HCT116 (cell line): ENCODE results near the gene TUBA4B. TPM values are rescaled to one million over a fixed set of nuclear protein-coding genes. Genes with fewer than 3 reads are reported as not detected.

Experiments used
- ATAC-seq: fragments of 200-7000 bp; cut with Tn5 transposase; 2 replicates; pipeline ENCODE4 v1.9.1; 2020; ENCODE audit warnings: mild to moderate bottlenecking, moderate library complexity
- BruUV-seq: library from RNA; stranded (reverse); fragments of 400-500 nt; replicated peaks from 2 replicates; lab custom pipeline; 2021; lab: Mats Ljungman, UMichigan
- CTCF ChIA-PET: fragments of 300-600 bp; sonication (Branson Sonifier 250); formaldehyde crosslinking; loops from one replicate; lab custom pipeline; 2021; ENCODE audit warnings: antibody characterized with exemption; lab: Charles Lee
- POLR2A ChIA-PET: fragments of 300-600, 350-600 bp; sonication (Branson Sonifier 250); formaldehyde crosslinking; loops from one replicate; lab custom pipeline; 2021; ENCODE audit warnings: antibody characterized with exemption; lab: Charles Lee
- RAD21 ChIA-PET, 2 experiments: fragments of 300-600 bp; sonication (Branson Sonifier 250); formaldehyde crosslinking; loops; one replicate each; lab custom pipeline; 2023; ENCODE audit warnings: low total read pairs in 2 of 2; ENCODE audit not compliant: uncharacterized antibody in 2 of 2, unreplicated experiment in 2 of 2, low non-redundant PET in 1 of 2; lab: Charles Lee
- DNase-seq: peaks from one replicate; pipeline ENCODE4 v3.0.0-alpha.2; 2010; ENCODE audit warnings: low read depth, low spot score
- H2AFZ ChIP-seq: fragments of 200-600 bp; shearing (Covaris generic), sonication (generic); 2 replicates; pipeline ENCODE4 v1.6.1; 2017; ENCODE audit warnings: low read depth, mixed run types, mixed read lengths, antibody characterized with exemption, low read length; ENCODE audit not compliant: poor library complexity, severe bottlenecking
- H3K27ac ChIP-seq: 2 replicates; pipeline ENCODE4 v1.5.1; 2012; ENCODE audit warnings: low read depth, low read length
- H3K27me3 ChIP-seq: fragments of 200-600 bp; sonication (generic); 2 replicates; pipeline ENCODE4 v1.6.1; 2016; ENCODE audit warnings: mixed run types, low read length, mixed read lengths; ENCODE audit not compliant: insufficient read depth
- H3K36me3 ChIP-seq, 2 experiments: fragments of 200-500 bp in 1 of 2; fragments of 200-600 bp in 1 of 2; sonication (Bioruptor generic) in 1 of 2; sonication (generic) in 1 of 2; 2 replicates each; pipeline versions ENCODE4 v1.5.1 to v1.6.1; 2014 to 2016; ENCODE audit warnings: low read length in 2 of 2, inconsistent platforms in 1 of 2, mixed read lengths in 1 of 2, mixed run types in 1 of 2; ENCODE audit not compliant: insufficient read depth in 2 of 2, control insufficient read depth in 1 of 2
- H3K4me1 ChIP-seq, 2 experiments: fragments of 200-600 bp in 1 of 2; sonication (generic) in 1 of 2; 2 replicates each; pipeline versions ENCODE4 v1.5.1 to v1.6.1; 2012 to 2017; ENCODE audit warnings: low read length in 2 of 2, inconsistent platforms in 1 of 2, mild to moderate bottlenecking in 1 of 2, mixed read lengths in 1 of 2, mixed run types in 1 of 2, moderate library complexity in 1 of 2; ENCODE audit not compliant: insufficient read depth in 2 of 2, control insufficient read depth in 1 of 2
- H3K4me2 ChIP-seq: fragments of 200-600 bp; sonication (generic); 2 replicates; pipeline ENCODE4 v1.6.1; 2017; ENCODE audit warnings: mixed run types, low read length, mixed read lengths
- H3K4me3 ChIP-seq, 2 experiments: fragments of 200-600 bp in 1 of 2; sonication (generic) in 1 of 2; replicated peaks in 1 of 2; 2 replicates each; pipeline ENCODE4 v1.5.1; 2011 to 2016; ENCODE audit warnings: low read length in 2 of 2, control low read depth in 1 of 2, low read depth in 1 of 2, mild to moderate bottlenecking in 1 of 2, mixed read lengths in 1 of 2, mixed run types in 1 of 2
- H3K79me2 ChIP-seq: fragments of 200-600 bp; sonication (generic); 2 replicates; pipeline ENCODE4 v1.6.1; 2017; ENCODE audit warnings: mild to moderate bottlenecking, mixed run types, low read length, moderate library complexity, mixed read lengths; ENCODE audit not compliant: insufficient read depth
- H3K9ac ChIP-seq: fragments of 200-600 bp; sonication (generic); 2 replicates; pipeline ENCODE4 v1.6.1; 2016; ENCODE audit warnings: low read length, mixed read lengths
- H3K9me2 ChIP-seq: fragments of 200-600 bp; sonication (generic), shearing (Covaris generic); 2 replicates; pipeline ENCODE4 v1.6.1; 2017; ENCODE audit warnings: mixed run types, mild to moderate bottlenecking, moderate library complexity; ENCODE audit not compliant: insufficient read depth
- H3K9me3 ChIP-seq, 2 experiments: fragments of 200-500 bp in 1 of 2; fragments of 200-600 bp in 1 of 2; sonication (Bioruptor generic) in 1 of 2; sonication (generic) in 1 of 2; 2 replicates each; pipeline ENCODE4 v1.6.1; 2014 to 2017; ENCODE audit warnings: low read length in 2 of 2, mixed read lengths in 2 of 2, inconsistent platforms in 1 of 2, low read depth in 1 of 2, mild to moderate bottlenecking in 1 of 2, mixed run types in 1 of 2, moderate library complexity in 1 of 2; ENCODE audit not compliant: control insufficient read depth in 1 of 2, insufficient read depth in 1 of 2
- H4K20me1 ChIP-seq: fragments of 200-600 bp; sonication (generic), shearing (Covaris generic); 2 replicates; pipeline ENCODE4 v1.6.1; 2017; ENCODE audit warnings: mixed run types, mild to moderate bottlenecking, moderate library complexity; ENCODE audit not compliant: insufficient read depth
- CBX3 ChIP-seq: IDR thresholded peaks from 2 replicates; pipeline ENCODE4 v1.6.1; 2012; ENCODE audit warnings: low read depth
- CEBPB ChIP-seq: IDR thresholded peaks from 2 replicates; pipeline ENCODE4 v1.6.1; 2012; ENCODE audit warnings: low read depth
- EGR1 ChIP-seq: IDR thresholded peaks from 2 replicates; pipeline ENCODE4 v1.6.1; 2012; ENCODE audit warnings: low read depth
- FOSL1 ChIP-seq: IDR thresholded peaks from 2 replicates; pipeline ENCODE4 v1.6.1; 2012; ENCODE audit warnings: low read depth
- JUND ChIP-seq: IDR thresholded peaks from 2 replicates; pipeline ENCODE4 v1.6.1; 2012
- MAX ChIP-seq: IDR thresholded peaks from 2 replicates; pipeline ENCODE4 v1.6.1; 2012
- POLR2A ChIP-seq: IDR thresholded peaks from 2 replicates; pipeline ENCODE4 v1.7.0; 2011; ENCODE audit warnings: borderline replicate concordance; ENCODE audit not compliant: insufficient read depth, insufficient read length; ENCODE audit errors: extremely low read depth
- POLR2AphosphoS5 ChIP-seq: IDR thresholded peaks from 2 replicates; pipeline ENCODE4 v1.6.1; 2011; ENCODE audit warnings: mild to moderate bottlenecking, low read depth, low read length, moderate library complexity
- RAD21 ChIP-seq: IDR thresholded peaks from 2 replicates; pipeline ENCODE4 v1.6.1; 2012; ENCODE audit warnings: low read depth, mild to moderate bottlenecking
- SIN3A ChIP-seq: IDR thresholded peaks from 2 replicates; pipeline ENCODE4 v1.6.1; 2012; ENCODE audit warnings: low read depth
- SRF ChIP-seq: IDR thresholded peaks from 2 replicates; pipeline ENCODE4 v1.6.1; 2012; ENCODE audit warnings: low read depth
- YY1 ChIP-seq: IDR thresholded peaks from 2 replicates; pipeline ENCODE4 v1.6.1; 2011; ENCODE audit warnings: low read length, low read depth, moderate library complexity, mild to moderate bottlenecking; ENCODE audit not compliant: insufficient replicate concordance; ENCODE audit errors: extremely low read depth
- ZBTB33 ChIP-seq: IDR thresholded peaks from 2 replicates; pipeline ENCODE4 v1.6.1; 2011; ENCODE audit warnings: mild to moderate bottlenecking, low read length, moderate library complexity; ENCODE audit not compliant: insufficient replicate concordance; ENCODE audit errors: extremely low read depth
- ZFX ChIP-seq: fragments of 450-650 bp; IDR thresholded peaks from 2 replicates; pipeline ENCODE4 v1.6.1; 2017
- ZNF274 ChIP-seq: fragments of 200-500 bp; sonication (Bioruptor generic); IDR thresholded peaks from 2 replicates; pipeline ENCODE4 v1.6.1; 2014; ENCODE audit warnings: mild to moderate bottlenecking, low read depth, low read length, inconsistent platforms
- intact Hi-C: fragments of 100-400 bp; cut with micrococcal nuclease; formaldehyde crosslinking; loops from 2 replicates; pipeline ENCODE4 v1.10.0; 2022
- total RNA-seq: library from RNA; stranded (reverse); gene quantifications from one replicate; pipeline ENCODE4 v1.2.1, GENCODE V29; 2021; ENCODE audit not compliant: unreplicated experiment
- TF ChIP-seq, protein P1 (sequence below): IDR thresholded peaks from 2 replicates; pipeline ENCODE4 v1.6.1; 2012
- TF ChIP-seq, protein P2 (sequence below): IDR thresholded peaks from 2 replicates; pipeline ENCODE4 v1.6.1; 2012; ENCODE audit warnings: low read depth

TUBA4B gene
- total RNA-seq, 1 experiment from 2014 or later: not detected

GRCh38 chr2:219285373-219285735 lies 32.3 kb downstream of the TUBA4B start:
- DNase-seq (no peak), ATAC-seq (no peak)
- Histone ChIP-seq H4K20me1 (no peaks in the 10 kb centered on the region), H3K79me2 (no peaks in the 10 kb centered on the region), H3K27ac (no peak overlapping the region), H3K9ac (no peak overlapping the region), H3K9me2 (no peaks in the 10 kb centered on the region), H3K27me3 (no peaks in the 10 kb centered on the region), H3K9me3 (no peaks in the 10 kb centered on the region), H2AFZ (no peak overlapping the region), H3K4me1 (peaks cover 16 to 21% of the 10 kb centered on the region in 2 experiments), H3K36me3 (no peaks in the 10 kb centered on the region)
- no TSS peak for BruUV-seq
- intact Hi-C loops: no loop called here
- RAD21 ChIA-PET: no interaction called here
- CTCF ChIA-PET: no interaction called here
- no peak for TF ChIP-seq SIN3A
- no peak for TF ChIP-seq JUND
- no peak for TF ChIP-seq ZNF274
- no peak for TF ChIP-seq CEBPB
- TF ChIP-seq, protein P1, sequence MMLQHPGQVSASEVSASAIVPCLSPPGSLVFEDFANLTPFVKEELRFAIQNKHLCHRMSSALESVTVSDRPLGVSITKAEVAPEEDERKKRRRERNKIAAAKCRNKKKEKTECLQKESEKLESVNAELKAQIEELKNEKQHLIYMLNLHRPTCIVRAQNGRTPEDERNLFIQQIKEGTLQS: no peak
- TF ChIP-seq RAD21: no peak
- no peak for TF ChIP-seq MAX
- TF ChIP-seq EGR1: no peak
- no peak for TF ChIP-seq CBX3
- TF ChIP-seq POLR2AphosphoS5: no peak
- TF ChIP-seq, protein P2, sequence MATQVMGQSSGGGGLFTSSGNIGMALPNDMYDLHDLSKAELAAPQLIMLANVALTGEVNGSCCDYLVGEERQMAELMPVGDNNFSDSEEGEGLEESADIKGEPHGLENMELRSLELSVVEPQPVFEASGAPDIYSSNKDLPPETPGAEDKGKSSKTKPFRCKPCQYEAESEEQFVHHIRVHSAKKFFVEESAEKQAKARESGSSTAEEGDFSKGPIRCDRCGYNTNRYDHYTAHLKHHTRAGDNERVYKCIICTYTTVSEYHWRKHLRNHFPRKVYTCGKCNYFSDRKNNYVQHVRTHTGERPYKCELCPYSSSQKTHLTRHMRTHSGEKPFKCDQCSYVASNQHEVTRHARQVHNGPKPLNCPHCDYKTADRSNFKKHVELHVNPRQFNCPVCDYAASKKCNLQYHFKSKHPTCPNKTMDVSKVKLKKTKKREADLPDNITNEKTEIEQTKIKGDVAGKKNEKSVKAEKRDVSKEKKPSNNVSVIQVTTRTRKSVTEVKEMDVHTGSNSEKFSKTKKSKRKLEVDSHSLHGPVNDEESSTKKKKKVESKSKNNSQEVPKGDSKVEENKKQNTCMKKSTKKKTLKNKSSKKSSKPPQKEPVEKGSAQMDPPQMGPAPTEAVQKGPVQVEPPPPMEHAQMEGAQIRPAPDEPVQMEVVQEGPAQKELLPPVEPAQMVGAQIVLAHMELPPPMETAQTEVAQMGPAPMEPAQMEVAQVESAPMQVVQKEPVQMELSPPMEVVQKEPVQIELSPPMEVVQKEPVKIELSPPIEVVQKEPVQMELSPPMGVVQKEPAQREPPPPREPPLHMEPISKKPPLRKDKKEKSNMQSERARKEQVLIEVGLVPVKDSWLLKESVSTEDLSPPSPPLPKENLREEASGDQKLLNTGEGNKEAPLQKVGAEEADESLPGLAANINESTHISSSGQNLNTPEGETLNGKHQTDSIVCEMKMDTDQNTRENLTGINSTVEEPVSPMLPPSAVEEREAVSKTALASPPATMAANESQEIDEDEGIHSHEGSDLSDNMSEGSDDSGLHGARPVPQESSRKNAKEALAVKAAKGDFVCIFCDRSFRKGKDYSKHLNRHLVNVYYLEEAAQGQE: no peak
- TF ChIP-seq ZBTB33: no peak
- TF ChIP-seq ZFX: no peak
- no peak for TF ChIP-seq FOSL1
- TF ChIP-seq SRF: no peak
- TF ChIP-seq YY1: no peak
- no peak for TF ChIP-seq POLR2A
- TF ChIP-seq, all 23 proteins: peak for 0
- H3K4me3 ChIP-seq: no peak overlapping the region
- no peak overlapping the region for H3K4me2 ChIP-seq
- POLR2A ChIA-PET: no interaction called here
